GM12801 (cell line): ENCODE results near the gene ENAH.

Source experiments
- TF ChIP-seq, protein P1 (sequence below): IDR thresholded peaks from one replicate; pipeline ENCODE4 v1.5.1; 2011; ENCODE audit warnings: control low read depth; ENCODE audit not compliant: insufficient read length; ENCODE audit errors: extremely low read depth

ENAH gene

DNA sequence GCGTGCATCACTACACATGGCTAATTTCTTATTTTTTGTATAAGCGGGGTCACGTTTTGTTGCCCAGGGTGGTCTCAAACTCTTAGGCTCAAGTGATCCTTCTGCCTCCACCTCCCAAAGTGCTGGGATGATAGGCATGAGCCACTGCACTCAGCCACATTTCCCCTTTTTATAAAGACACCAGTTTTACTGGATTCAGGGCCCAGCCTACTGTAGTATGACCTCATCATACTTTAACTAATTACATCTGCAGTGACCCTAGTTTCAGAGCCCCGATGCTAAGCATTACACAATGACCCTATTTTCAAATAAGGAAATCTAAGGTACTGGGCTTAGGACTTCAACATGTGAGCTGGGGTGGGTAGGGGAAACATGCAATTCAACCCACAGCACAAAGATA, 31.8 kb upstream of the ENAH start:
- TF ChIP-seq, protein P1, sequence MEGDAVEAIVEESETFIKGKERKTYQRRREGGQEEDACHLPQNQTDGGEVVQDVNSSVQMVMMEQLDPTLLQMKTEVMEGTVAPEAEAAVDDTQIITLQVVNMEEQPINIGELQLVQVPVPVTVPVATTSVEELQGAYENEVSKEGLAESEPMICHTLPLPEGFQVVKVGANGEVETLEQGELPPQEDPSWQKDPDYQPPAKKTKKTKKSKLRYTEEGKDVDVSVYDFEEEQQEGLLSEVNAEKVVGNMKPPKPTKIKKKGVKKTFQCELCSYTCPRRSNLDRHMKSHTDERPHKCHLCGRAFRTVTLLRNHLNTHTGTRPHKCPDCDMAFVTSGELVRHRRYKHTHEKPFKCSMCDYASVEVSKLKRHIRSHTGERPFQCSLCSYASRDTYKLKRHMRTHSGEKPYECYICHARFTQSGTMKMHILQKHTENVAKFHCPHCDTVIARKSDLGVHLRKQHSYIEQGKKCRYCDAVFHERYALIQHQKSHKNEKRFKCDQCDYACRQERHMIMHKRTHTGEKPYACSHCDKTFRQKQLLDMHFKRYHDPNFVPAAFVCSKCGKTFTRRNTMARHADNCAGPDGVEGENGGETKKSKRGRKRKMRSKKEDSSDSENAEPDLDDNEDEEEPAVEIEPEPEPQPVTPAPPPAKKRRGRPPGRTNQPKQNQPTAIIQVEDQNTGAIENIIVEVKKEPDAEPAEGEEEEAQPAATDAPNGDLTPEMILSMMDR, result no peak

DNA sequence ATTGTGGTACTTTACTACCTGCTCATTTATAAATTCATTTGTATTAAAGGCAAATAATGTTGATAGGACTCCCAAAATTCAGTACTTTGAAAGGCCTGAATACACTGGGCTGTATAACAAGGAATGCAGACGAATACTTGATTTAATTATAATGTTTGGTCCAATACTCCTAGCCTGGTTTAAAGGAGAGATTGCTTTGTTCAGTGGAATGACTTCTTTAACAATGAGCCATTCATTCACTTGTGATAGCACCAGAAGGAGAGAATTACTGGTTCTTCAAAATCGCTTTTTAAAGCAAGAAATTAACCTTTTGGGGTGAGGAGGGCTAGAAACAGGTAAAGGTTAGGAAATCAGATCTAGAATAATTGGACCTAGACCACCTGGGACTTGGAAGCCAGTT, 28.3 kb upstream of the ENAH start:
- TF ChIP-seq, protein P1, result no peak

DNA sequence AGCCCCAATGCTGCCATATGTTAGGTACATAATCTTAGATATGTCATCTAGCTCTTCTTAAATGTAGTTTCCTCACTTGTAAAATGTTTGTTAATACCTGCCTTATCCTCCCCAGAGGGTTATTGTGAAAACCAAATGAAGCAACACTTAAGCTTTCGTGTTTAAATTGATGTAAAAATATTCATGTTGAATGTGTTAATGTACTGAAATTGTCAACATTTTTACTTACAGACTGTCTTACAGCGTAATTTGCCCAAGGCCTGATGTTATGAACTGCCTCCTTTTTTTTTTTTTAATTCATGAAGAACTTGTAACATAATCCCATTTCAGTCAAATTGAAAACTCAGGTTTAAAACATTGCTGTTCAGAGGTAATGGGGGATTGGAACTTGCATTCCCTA, 25.6 kb upstream of the ENAH start:
- TF ChIP-seq, protein P1, result no peak

DNA sequence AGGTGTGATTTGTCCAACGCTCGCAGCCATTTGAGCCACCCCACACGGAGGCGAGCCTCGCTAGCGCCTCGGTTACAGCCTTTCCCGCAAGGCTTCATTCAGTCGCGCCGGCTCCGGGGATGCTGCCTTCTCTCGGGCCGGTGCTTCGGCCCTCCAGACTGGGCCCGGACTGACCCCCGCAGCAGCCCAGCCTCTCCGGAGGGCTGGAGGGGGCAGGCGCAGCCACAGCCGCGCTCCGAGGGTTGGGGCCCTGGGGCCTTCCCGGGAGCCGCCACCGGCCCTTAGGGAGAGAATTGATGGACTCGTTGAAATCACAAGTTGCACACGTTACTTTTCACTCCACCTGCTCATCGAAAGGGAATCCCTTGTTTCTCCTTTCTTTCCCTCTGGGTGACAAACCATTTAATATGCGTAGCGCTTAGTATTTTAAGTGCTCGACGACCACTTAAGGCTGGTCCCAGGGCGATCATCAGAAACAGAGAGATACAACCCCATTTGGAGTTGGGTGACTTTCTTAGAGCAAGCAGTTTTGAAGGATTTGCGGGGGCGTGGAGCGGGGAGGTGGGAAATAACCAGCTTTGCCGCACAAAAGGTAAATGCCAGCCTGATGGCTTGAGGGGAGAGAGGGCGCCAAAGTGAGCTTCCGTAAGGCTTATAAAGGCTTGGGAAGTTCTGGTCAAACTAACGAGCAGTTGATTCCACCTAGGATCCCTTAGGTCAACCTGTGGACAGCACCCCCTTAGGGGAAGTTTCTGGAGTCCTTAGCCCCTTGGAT, 24.6 kb upstream of the ENAH start:
- TF ChIP-seq, protein P1, result no peak

DNA sequence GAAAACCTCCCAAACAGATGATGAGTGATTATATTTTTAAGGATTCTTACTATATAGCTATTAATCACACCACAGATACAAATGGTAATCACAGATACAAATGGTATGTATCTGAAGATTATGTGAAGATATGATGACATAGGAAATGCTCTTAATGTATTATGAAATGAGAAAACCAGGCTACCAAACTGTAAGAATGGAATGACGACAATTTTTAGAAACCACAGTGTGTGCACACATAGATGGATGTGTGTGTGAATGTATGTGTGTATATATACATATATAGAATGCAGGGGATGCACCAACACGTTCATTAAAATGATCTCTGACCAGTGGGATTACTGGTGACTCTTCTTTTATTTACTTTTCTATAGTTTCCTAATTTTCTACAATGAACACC, 21.5 kb upstream of the ENAH start:
- TF ChIP-seq, protein P1, result no peak

DNA sequence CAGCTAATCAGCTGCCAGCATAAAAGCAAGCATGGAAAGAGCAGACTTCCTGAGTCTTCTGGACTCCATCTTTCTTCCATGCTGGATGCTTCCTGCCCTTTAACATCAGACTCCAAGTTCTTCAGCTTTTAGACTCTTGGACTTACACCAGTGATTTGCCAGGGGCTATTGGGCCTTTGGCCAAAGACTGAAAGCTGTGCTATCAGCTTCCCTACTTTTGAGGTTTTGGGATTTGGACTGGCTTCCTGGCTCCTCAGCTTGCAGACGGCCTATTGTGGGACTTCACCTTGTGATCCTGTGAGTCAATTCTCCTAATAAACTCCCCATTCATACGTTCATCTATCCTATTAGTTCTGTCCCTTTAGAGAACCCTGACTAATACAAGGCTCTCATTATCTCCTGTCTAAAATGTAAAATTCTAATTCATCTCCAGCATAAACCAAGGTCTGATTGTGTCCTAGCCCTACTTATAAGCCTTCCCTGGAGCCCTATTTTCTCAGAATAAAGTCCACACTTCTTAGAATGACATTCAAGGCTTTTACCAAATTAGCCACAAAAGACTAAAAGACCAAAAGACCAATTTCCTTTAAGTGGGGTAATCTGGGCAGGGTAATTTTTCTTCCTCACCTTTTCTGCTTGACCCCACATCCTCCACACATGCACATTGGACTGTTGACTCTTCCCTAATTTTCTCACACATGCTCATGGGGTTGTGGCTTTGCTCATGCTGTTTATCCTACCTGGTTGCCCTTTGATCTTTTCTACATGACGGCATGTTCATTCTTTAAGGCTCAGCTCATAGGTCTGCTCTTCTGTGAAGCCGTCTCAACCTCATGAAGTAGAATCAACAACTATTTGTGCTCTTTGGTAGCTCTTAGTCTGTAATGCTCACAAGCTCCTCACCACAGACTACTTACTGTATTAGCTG, 18.1 kb upstream of the ENAH start:
- TF ChIP-seq, protein P1, result no peak

DNA sequence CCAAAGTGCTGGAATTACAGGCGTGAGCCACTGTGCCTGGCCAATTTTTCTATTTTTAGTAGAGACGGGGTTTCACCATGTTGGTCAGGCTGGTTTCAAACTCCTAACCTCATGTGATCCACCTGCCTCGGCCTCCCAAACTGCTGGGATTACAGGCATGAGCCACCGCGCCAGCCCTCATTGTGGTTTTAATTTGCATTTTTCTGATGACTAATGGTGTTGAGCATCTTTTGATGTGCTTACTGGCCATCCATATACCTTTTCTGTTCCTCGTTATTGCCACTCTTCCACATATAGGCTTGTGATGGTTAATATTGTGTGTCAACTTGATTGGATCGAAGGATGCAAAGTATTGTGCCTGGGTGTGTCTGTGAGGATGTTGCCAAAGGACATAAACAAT, 17.4 kb upstream of the ENAH start:
- TF ChIP-seq, protein P1, result no peak
